Uterus (tissue), 2 donors: ENCODE data around the gene GRK5.

ENCODE experiments used
- CTCF ChIP-seq, 4 experiments: fragments of 200-600 bp in 2 of 4; fragments of 450-650 bp in 2 of 4; sonication (generic) in 2 of 4; IDR thresholded peaks; one replicate each; pipeline ENCODE4 v1.5.1; 2016 to 2019; ENCODE audit warnings: antibody characterized with exemption in 4 of 4, mild to moderate bottlenecking in 2 of 4, moderate library complexity in 1 of 4
- POLR2A ChIP-seq, 2 donors: fragments of 450-650 bp; IDR thresholded peaks; one replicate each; pipeline ENCODE4 v1.6.1; 2016; ENCODE audit warnings: antibody characterized with exemption in 2 of 2, mild to moderate bottlenecking in 1 of 2, moderate library complexity in 1 of 2

GRCh38 chr10:119231654-119232053, 24.3 kb downstream of the GRK5 start:
- TF ChIP-seq POLR2A (IDR thresholded peaks at IDR 0.05) (no peak), CTCF (IDR thresholded peaks at IDR 0.05) (no peak)
